DMS53 (cell line): Measurements from ENCODE around the gene MKLN1.
A peak's percentile ranks its signal among the peaks of the same experiment; 100 is the strongest.
"Not testable (repeated sequence)": the region's sequence is repeated elsewhere in the genome, so short reads cannot be mapped to it uniquely, and the experiment has no call there.

Experiments used
- DNase-seq: peaks from one replicate; lab custom pipeline; 2025; lab: John Stamatoyannopoulos, UW

MKLN1 gene

GRCh38 chr7:131501930-131502685, 174.4 kb downstream of the MKLN1 start:
- no peak for DNase-seq

- peak; percentile 26 for DNase-seq
These were observed 175.3 kb downstream of the MKLN1 start for GRCh38 chr7:131502810-131503508.

GRCh38 chr7:131503639-131504038, 176.0 kb downstream of the MKLN1 start:
- peak; percentile 27 for DNase-seq

GRCh38 chr7:131504157-131504899, 176.7 kb downstream of the MKLN1 start:
- no peak for DNase-seq

- peak; percentile 11 for DNase-seq
These were observed 177.5 kb downstream of the MKLN1 start for GRCh38 chr7:131505037-131505620.

- no peak for DNase-seq
These were observed 178.2 kb downstream of the MKLN1 start for GRCh38 chr7:131505636-131506557.

GRCh38 chr7:131506597-131506996, 178.9 kb downstream of the MKLN1 start:
- peak; percentile 12 for DNase-seq

- DNase-seq, result peak; percentile 87
These were observed 180.1 kb downstream of the MKLN1 start for GRCh38 chr7:131507592-131508331.

- no peak for DNase-seq
These were observed 181.2 kb downstream of the MKLN1 start for GRCh38 chr7:131508754-131509486.

GRCh38 chr7:131509781-131510180, 182.1 kb downstream of the MKLN1 start:
- DNase-seq, result no peak

- no peak for DNase-seq
These were observed 183.4 kb downstream of the MKLN1 start for GRCh38 chr7:131511071-131511470.

- no peak for DNase-seq
These were observed 184.3 kb downstream of the MKLN1 start for GRCh38 chr7:131511774-131512535.

- DNase-seq, result peak; percentile 98
These were observed 185.8 kb downstream of the MKLN1 start for GRCh38 chr7:131513245-131514061.

- DNase-seq, result not testable (repeated sequence)
These were observed 187.8 kb downstream of the MKLN1 start for GRCh38 chr7:131515471-131515870.

GRCh38 chr7:131517218-131517923, 189.7 kb downstream of the MKLN1 start:
- no peak for DNase-seq

GRCh38 chr7:131518626-131519025, 190.9 kb downstream of the MKLN1 start:
- DNase-seq, result no peak

- DNase-seq, result peak; percentile 37
These were observed 194.0 kb downstream of the MKLN1 start for GRCh38 chr7:131521651-131522163.
